Epithelial cell of proximal tubule (primary cell): ENCODE data around the gene DCBLD2. TPM values are rescaled to one million over a fixed set of nuclear protein-coding genes. Genes with fewer than 3 reads are reported as not detected.

Experiments
- DNase-seq: peaks from one replicate; pipeline ENCODE4 v3.0.0-alpha.2; 2011; ENCODE audit warnings: low read depth
- H3K4me3 ChIP-seq: 2 replicates; pipeline ENCODE4 v1.5.1; 2011; ENCODE audit warnings: low read depth, mild to moderate bottlenecking, low read length
- CTCF ChIP-seq: conservative IDR thresholded peaks from 2 replicates; pipeline ENCODE4 v1.5.1; 2012; ENCODE audit warnings: low read depth, mild to moderate bottlenecking, low read length
- total RNA-seq: library from RNA; depleted of rRNA; stranded (reverse); fragments of >200 nt; gene quantifications from 2 replicates; pipeline ENCODE4 v1.2.3, GENCODE V29; 2015

DCBLD2 gene
- total RNA-seq, 1 donor from 2014 or later: 846 TPM

GRCh38 chr3:98763819-98764418 lies 137.6 kb downstream of the DCBLD2 start:
- H3K4me3 ChIP-seq: no peak overlapping the region
- TF ChIP-seq CTCF: no peak
- DNase-seq: no peak

- no peak for TF ChIP-seq CTCF
- H3K4me3 ChIP-seq: no peak within 1 kb of the TSS
- no peak for DNase-seq
Observed at GRCh38 chr3:98763076-98763475, 138.4 kb downstream of the DCBLD2 start, which contains the start of gene ST3GAL6. Gene ST3GAL6, plus strand, starts transcription at chr3:98763340. Its CDS starts 5,101 bp downstream, at chr3:98768441.

GRCh38 chr3:98761643-98762229 lies 139.8 kb downstream of the DCBLD2 start:
- no peak for DNase-seq
- H3K4me3 ChIP-seq: no peak overlapping the region
- no peak for TF ChIP-seq CTCF

- TF ChIP-seq CTCF: no peak
- no peak overlapping the region for H3K4me3 ChIP-seq
- DNase-seq: no peak
Observed at GRCh38 chr3:98759629-98760028, 141.9 kb downstream of the DCBLD2 start.

DNA sequence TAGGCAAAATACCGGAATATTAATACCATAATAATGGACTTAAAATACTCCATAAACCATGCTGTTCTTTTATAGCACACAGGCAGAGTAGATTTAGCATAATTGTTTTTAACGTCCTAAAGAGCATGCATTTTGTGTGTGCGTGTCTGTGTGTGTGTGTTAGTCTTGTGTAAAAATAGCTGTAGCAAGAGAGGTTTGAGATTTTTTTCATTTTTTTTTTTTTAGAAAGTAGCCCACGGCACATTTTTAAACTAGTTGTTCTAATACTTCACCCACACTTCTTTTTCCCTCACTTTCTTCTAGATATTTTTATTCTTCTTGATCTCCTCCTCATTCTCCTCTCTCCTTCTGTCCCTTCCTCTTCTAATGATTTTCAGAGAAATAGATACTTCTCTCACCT lies 145.9 kb downstream of the DCBLD2 start:
- no peak for DNase-seq
- TF ChIP-seq CTCF: no peak
- no peak overlapping the region for H3K4me3 ChIP-seq

DNA sequence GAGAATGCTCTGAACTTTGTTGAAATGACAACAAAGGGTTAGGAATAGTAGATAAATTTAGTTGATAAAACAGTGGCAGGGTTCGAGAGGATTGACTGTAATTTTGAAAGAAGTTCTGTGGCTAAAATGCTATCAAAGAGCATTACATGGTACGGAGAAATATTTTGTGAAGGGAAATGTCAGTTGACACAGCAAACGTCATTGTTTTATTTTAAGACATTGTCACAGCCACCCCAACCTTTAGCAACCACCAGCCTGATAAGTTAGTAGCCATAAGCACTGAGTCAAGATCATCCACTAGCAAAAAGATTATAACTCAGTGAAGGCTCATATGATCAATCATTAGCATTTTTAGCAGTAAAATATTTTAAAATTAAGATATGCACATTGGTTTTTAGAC lies 147.0 kb downstream of the DCBLD2 start:
- no peak for TF ChIP-seq CTCF
- no peak overlapping the region for H3K4me3 ChIP-seq
- DNase-seq: no peak
